Uterus (tissue), 4 donors: ENCODE results near the gene METTL2A. TPM values are rescaled to one million over a fixed set of nuclear protein-coding genes. Genes with fewer than 3 reads are reported as not detected.
"Not testable (repeated sequence)": the region's sequence is repeated elsewhere in the genome, so short reads cannot be mapped to it uniquely, and the experiment has no call there.

ENCODE experiments used
- DNase-seq, 2 donors: peaks; one replicate each; pipeline ENCODE4 v3.0.0-alpha.2; 2019 to 2020
- H3K27ac ChIP-seq, 2 donors: fragments of 200-600 bp; sonication (generic); 1 replicate in 1 of 2; 2 replicates in 1 of 2; pipeline ENCODE4 v1.5.1; 2016 to 2018
- H3K27me3 ChIP-seq, 2 donors: fragments of 200-600 bp; sonication (generic); one replicate each; pipeline ENCODE4 v1.5.1; 2018 to 2019; ENCODE audit warnings: control low read depth in 1 of 2
- H3K36me3 ChIP-seq, 2 donors: fragments of 200-600 bp; sonication (generic); one replicate each; pipeline ENCODE4 v1.5.1; 2019; ENCODE audit warnings: control low read depth in 1 of 2
- H3K4me1 ChIP-seq, 2 donors: fragments of 200-600 bp; sonication (generic); one replicate each; pipeline ENCODE4 v1.5.1; 2018 to 2019; ENCODE audit warnings: control low read depth in 1 of 2
- H3K4me3 ChIP-seq, 2 donors: fragments of 200-600 bp; sonication (generic); 1 replicate in 1 of 2; 2 replicates in 1 of 2; pipeline ENCODE4 v1.5.1; 2018 to 2019; ENCODE audit warnings: mild to moderate bottlenecking in 1 of 2
- H3K9me3 ChIP-seq, 2 donors: fragments of 200-600 bp; sonication (generic); one replicate each; pipeline ENCODE4 v1.5.1; 2019; ENCODE audit warnings: control low read depth in 1 of 2
- CTCF ChIP-seq, 4 experiments: fragments of 200-600 bp in 2 of 4; fragments of 450-650 bp in 2 of 4; sonication (generic) in 2 of 4; IDR thresholded peaks; one replicate each; pipeline ENCODE4 v1.5.1; 2016 to 2019; ENCODE audit warnings: antibody characterized with exemption in 4 of 4, mild to moderate bottlenecking in 2 of 4, moderate library complexity in 1 of 4
- POLR2A ChIP-seq, 2 donors: fragments of 450-650 bp; IDR thresholded peaks; one replicate each; pipeline ENCODE4 v1.6.1; 2016; ENCODE audit warnings: antibody characterized with exemption in 2 of 2, mild to moderate bottlenecking in 1 of 2, moderate library complexity in 1 of 2
- intact Hi-C: fragments of 100-400 bp; cut with DNase I; formaldehyde crosslinking; loops from one replicate; pipeline ENCODE4 v1.15.1; 2023; ENCODE audit warnings: low total_unique reads
- total RNA-seq, 4 donors: library from RNA; depleted of rRNA in 3 of 4; stranded (reverse); fragments of >200 nt in 3 of 4; gene quantifications; one replicate each; pipeline versions ENCODE4 v1.1.0 to v1.2.4, GENCODE V29; 2014 to 2023
- donor health status: DM: yes; HTN: yes; CAD: no.

Gene METTL2A
- total RNA-seq, 4 donors from 2014 or later, result 5.9 to 30.8 (median 15.2) TPM

DNA sequence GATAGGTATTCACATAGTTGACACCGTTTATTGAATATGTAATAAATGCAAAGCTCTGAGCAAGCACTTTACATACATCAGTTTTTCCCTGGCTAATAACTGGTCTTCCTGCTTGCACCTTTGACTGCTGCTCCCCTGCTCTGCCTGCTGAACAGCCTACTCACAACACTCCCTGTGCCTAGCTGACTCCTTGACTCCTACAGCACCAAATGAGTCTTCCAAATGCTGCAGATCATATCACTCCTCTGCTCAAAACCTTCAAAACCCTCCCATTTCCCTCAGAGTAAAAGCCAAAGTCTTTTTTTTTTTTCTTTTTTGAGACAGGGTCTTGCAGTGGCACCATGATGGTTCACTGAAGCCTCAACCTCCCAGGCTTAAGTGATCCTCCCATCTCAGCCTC, 24.8 kb upstream of the METTL2A start:
- H3K4me3 ChIP-seq, result no peak overlapping the region
- intact Hi-C loops, result no loop called here

GRCh38 chr17:62405451-62405850, 18.2 kb upstream of the METTL2A start:
- Histone ChIP-seq H3K27ac (no peak overlapping the region), H3K4me3 (no peak overlapping the region), H3K36me3 (no peaks in the 10 kb centered on the region), H3K27me3 (no peaks in the 10 kb centered on the region), H3K4me1 (no peaks in the 10 kb centered on the region), H3K9me3 (no peaks in the 10 kb centered on the region)
- intact Hi-C loops, result no loop called here
- TF ChIP-seq CTCF (IDR thresholded peaks at IDR 0.05) (no peak), POLR2A (IDR thresholded peaks at IDR 0.05) (no peak)
- DNase-seq, result no peak

More for the DNA sequence above, 24.8 kb upstream of the METTL2A start:
- Histone ChIP-seq H3K36me3 (no peaks in the 10 kb centered on the region), H3K4me1 (no peaks in the 10 kb centered on the region), H3K27me3 (no peaks in the 10 kb centered on the region), H3K9me3 (no peaks in the 10 kb centered on the region), H3K27ac (no peak overlapping the region)
- TF ChIP-seq CTCF (IDR thresholded peaks at IDR 0.05) (no peak), POLR2A (IDR thresholded peaks at IDR 0.05) (no peak)
- DNase-seq, result no peak

DNA sequence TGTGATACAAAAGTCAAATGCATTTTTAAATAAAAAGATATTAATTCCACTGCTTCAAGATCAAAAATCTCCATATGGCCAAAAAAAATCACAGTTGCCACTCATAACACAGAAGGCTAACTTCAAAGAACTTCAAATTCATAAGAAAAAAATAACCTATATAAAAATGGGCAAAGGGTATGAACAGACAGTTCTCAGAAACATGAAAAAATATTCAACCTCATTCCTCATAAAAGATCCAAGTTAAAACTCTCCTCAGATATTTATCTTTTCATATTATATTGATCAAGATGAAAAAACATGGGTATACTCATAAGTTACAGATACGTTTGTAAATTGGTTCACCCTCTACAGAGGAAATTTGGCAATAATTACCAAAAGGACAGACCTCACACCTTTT, 10.6 kb upstream of the METTL2A start:
- H3K4me3 ChIP-seq, H3K27ac ChIP-seq, H3K27me3 ChIP-seq, DNase-seq, intact Hi-C loops, H3K9me3 ChIP-seq, H3K4me1 ChIP-seq, H3K36me3 ChIP-seq: not testable (repeated sequence)

DNA sequence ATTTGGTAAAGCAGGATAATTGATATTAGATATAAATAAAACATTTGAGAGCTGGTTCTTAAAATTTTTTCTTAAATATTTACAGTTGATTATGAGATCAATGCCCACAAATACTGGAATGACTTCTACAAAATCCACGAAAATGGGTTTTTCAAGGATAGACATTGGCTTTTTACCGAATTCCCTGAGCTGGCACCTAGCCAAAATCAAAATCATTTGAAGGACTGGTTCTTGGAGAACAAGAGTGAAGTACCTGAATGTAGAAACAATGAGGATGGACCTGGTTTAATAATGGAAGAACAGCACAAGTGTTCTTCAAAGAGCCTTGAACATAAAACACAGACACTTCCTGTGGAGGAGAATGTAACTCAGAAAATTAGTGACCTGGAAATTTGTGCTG, 2.5 kb downstream of the METTL2A start:
- DNase-seq, H3K27me3 ChIP-seq, H3K9me3 ChIP-seq, intact Hi-C loops, H3K4me3 ChIP-seq, H3K36me3 ChIP-seq, H3K27ac ChIP-seq, H3K4me1 ChIP-seq: not testable (repeated sequence)

DNA sequence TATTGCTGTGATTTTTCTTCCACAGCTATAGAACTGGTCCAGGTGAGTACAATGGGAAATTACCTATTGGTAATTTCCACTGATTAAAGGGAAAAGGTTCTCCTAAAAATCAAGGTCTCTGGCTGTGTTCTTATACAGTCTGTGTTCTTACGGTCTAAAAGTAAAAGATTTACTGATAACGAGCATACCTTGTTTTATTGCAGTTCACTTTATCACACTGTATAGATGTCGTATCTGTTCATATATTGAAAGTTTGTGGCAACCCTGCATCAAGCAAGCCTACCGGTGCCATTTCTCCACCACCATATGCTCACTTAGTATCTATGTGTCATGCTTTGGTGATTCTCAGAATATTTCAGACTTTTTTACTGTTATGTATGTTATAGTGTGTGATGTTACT, 11.6 kb downstream of the METTL2A start:
- H3K36me3 ChIP-seq, result not testable (repeated sequence)

DNA sequence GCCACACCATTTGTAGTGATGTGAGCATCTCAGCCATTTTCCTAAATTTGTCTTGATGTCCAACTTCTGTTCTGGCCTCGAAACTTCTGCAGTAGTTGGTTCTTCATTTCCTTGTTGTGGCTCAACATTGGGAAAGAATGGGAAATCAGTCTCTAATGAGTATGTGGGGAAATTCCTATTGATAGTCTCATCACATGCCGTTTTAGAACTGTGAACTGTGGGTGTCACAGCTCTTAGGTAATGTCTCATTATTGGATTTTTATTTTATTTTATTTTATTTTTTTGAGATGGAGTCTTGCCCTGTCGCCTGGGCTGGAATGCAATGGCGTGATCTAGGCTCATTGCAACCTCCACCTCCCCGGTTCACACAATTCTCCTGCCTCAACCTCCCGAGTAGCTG, 17.5 kb downstream of the METTL2A start:
- H3K36me3 ChIP-seq, DNase-seq, intact Hi-C loops: not testable (repeated sequence)

More for the DNA sequence above, 11.6 kb downstream of the METTL2A start:
- H3K27ac ChIP-seq, DNase-seq, intact Hi-C loops, H3K9me3 ChIP-seq, H3K4me1 ChIP-seq, H3K4me3 ChIP-seq, H3K27me3 ChIP-seq: not testable (repeated sequence)

GRCh38 chr17:62444063-62444462, 20.4 kb downstream of the METTL2A start:
- no peaks in the 10 kb centered on the region for H3K9me3 ChIP-seq
- no peak for DNase-seq
- intact Hi-C loops, result no loop called here
- H3K36me3 ChIP-seq, result no peaks in the 10 kb centered on the region
- H3K4me3 ChIP-seq, result no peak overlapping the region
- H3K4me1 ChIP-seq, result no peaks in the 10 kb centered on the region
- H3K27ac ChIP-seq, result no peak overlapping the region
- no peak for TF ChIP-seq POLR2A (IDR thresholded peaks at IDR 0.05)
- TF ChIP-seq CTCF (IDR thresholded peaks at IDR 0.05), result no peak
- H3K27me3 ChIP-seq, result no peaks in the 10 kb centered on the region

More for the DNA sequence above, 17.5 kb downstream of the METTL2A start:
- H3K27ac ChIP-seq, H3K9me3 ChIP-seq, H3K4me3 ChIP-seq, H3K4me1 ChIP-seq, H3K27me3 ChIP-seq: not testable (repeated sequence)

GRCh38 chr17:62445791-62446190, 22.1 kb downstream of the METTL2A start:
- H3K27ac ChIP-seq, H3K27me3 ChIP-seq, intact Hi-C loops, H3K9me3 ChIP-seq, H3K4me3 ChIP-seq, H3K4me1 ChIP-seq, H3K36me3 ChIP-seq, DNase-seq: not testable (repeated sequence)

- H3K4me3 ChIP-seq, H3K4me1 ChIP-seq, DNase-seq, H3K27ac ChIP-seq, H3K27me3 ChIP-seq, intact Hi-C loops, H3K9me3 ChIP-seq, H3K36me3 ChIP-seq: not testable (repeated sequence)
Measured at GRCh38 chr17:62452195-62452594, 28.5 kb downstream of the METTL2A start.

DNA sequence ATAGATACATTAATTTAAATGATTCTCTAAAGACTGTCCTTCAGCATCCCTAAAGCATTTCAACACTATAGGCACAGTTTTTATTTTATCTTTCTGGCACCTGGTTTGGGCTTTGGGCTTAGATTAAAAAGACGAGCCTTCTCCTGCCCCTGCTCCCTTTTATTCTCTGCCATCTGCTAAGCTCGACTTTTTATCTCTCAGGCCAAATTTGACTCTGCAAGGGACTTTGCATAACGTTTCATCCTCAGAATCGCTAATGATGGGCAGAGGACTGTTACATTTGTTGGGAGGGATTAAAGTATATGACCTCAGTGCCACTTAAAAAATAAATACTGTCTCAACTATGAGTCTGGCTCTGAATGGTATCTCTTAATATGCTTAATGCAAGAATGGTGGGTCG, 29.3 kb downstream of the METTL2A start:
- H3K9me3 ChIP-seq, DNase-seq, H3K36me3 ChIP-seq, H3K4me3 ChIP-seq, intact Hi-C loops, H3K27me3 ChIP-seq, H3K4me1 ChIP-seq, H3K27ac ChIP-seq: not testable (repeated sequence)

GRCh38 chr17:62453656-62454055, 30.0 kb downstream of the METTL2A start:
- H3K4me3 ChIP-seq, H3K27me3 ChIP-seq, H3K9me3 ChIP-seq, intact Hi-C loops, H3K4me1 ChIP-seq, DNase-seq, H3K36me3 ChIP-seq, H3K27ac ChIP-seq: not testable (repeated sequence)
